Activated effector memory CD4-positive, alpha-beta T cell treated with Interleukin-2 at 50 U/mL for 16 hours (primary cell): ENCODE measurements around the gene CTXND1.

Experiments
- DNase-seq: peaks from one replicate; pipeline ENCODE4 v3.0.0-alpha.2; 2020

The CTXND1 gene

GRCh38 chr15:80180468-80180867, 71.5 kb downstream of the CTXND1 start:
- DNase-seq = no peak

DNA sequence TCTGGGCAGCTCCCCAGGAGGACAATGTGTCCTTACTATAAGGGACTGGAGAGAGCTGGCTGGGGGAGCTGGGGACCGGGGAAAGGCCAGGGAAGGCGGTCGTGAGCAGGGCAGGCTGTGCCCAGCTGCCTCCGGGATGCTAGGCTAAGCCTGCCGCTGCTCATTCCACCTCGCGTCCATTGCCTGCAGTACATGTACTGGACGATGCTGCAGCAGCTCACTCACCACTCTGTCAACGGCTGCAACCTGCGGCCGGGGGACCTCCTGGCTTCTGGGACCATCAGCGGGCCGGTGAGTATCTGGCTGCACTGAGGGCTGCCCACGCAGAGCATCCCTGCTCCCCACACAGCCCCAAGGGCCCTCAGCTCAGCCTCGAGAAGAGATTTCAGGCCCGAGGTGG, 72.1 kb downstream of the CTXND1 start:
- DNase-seq = no peak

DNA sequence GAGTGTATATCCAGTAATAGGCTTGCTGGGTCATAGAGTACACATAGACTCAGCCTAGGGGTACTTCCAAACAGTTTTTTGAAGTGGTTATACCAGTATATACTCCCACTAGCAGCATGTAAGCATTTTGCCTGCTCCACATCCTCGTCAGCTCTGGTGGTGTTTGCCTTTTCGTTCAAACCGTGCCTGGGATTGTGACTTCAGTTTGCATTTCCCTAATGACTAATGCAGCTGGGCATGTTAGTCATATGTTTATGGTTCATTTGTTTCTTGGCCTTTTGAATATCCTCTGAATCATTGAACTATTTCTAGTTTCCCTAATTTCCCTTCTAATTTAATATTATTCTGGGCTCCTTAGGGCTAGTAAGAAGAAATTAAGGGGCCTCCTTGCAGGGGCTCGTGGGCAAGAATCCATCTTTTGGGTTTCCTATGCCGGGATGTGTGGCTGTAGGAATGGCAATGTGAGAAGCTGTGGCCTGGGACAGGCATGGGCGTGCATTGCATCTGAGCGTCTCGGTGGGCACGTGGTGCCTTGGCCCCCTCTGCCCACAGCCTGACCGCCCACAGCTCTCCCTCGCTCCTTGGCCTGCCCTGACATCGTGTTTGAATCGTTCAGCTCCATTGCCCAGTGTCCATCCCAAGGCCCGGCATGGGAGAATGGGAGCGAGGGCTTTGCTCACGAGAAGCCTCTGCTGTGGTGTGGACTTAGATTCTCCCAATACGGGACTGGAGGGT, 72.8 kb downstream of the CTXND1 start:
- DNase-seq = no peak

GRCh38 chr15:80177156-80177555, 74.9 kb downstream of the CTXND1 start:
- DNase-seq = no peak

GRCh38 chr15:80176443-80176842, 75.6 kb downstream of the CTXND1 start:
- no peak for DNase-seq

GRCh38 chr15:80175436-80175835, 76.6 kb downstream of the CTXND1 start:
- no peak for DNase-seq

DNA sequence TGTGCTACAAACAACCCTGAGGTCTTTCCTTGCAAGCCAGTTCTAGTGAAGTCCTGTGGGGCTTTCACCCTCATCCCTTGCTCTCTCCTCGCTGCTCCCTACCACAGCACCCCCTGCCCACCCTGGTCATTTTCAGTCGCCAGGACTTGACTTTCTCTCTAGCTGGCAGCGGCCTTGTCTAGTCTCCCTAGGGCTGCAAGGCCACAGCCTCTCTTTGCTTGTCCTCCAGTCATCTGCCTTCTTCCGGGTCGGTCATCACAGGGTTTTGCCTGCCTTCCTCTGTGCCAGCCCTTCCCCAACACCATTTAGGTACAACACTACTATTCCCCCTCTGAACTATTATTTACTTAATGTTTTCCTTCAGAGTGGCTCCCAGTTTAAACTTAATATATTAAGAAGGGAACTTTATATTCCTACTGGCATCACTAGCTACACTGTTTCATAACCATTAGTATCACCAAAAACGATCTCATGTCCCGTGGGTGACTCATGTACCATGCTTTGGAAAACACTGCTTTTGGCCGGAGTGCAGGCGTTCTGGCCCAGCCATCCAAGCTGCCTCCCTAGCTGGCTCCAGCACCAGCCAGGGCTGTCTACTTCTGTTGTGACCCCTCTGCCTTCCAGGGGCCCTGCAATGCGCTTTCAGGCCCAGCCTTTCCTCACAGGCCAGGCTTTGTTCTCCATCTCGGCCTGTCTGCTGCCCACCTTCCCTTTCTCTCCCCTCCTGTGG, 77.8 kb downstream of the CTXND1 start:
- DNase-seq = no peak

DNA sequence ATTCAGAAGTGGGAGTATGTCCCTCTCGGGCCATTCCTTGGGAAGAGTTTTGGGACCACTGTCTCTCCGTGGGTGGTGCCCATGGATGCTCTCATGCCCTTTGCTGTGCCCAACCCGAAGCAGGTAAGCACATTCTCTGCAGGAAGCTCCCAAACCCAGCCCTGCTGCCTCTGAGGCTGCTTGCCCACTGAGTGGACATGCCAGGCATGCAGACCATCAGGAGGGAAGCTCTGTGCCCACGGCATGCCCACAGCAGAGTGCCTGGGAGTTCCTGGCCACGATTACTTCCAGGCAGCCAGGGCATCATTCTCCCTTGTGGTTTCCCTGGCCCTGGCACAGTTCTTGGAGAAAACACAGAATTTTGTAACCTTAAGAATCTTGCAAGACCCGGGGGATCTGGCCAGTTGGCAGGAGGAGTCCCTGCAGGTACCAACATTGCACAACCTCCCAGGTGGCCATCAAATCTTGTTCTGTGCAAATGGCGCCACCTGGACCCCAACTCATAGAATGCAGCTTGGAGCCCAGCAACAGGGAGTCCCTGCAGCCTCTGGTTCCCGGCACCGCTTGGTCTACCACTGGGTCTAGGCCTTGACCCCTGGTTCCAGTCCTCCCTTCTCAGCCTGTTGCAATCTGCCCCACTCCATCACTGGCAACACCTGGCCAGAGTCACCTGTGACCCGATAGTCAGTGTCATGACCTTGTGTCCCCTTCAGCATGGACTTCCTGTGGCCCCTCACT, 78.8 kb downstream of the CTXND1 start:
- peak; percentile 53 for DNase-seq

DNA sequence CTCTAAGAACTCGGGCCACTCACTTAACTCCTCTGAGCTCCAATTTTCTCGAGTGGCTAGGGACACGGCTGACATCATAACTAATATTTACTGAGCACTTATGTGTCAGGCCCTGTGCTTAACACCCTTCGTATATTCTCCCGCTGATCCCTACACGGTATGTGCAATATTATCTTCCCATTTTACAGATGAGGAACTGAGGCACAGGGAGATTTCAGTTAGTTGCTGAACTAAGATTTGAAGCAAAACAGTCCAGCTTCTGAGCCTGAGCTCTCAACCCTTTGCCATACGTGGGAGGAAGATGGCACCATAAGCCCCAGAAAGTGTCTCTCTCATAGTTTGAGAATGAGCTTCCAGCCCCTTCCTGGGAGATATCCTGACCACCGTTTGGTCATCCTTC, 79.6 kb downstream of the CTXND1 start:
- no peak for DNase-seq

- no peak for DNase-seq
Measured at GRCh38 chr15:80171787-80172186, 80.2 kb downstream of the CTXND1 start.

GRCh38 chr15:80170596-80170995, 81.4 kb downstream of the CTXND1 start:
- no peak for DNase-seq

- no peak for DNase-seq
Measured at GRCh38 chr15:80169768-80170357, 82.2 kb downstream of the CTXND1 start.

GRCh38 chr15:80168421-80168820, 83.6 kb downstream of the CTXND1 start:
- DNase-seq = no peak

- no peak for DNase-seq
Measured at GRCh38 chr15:80167936-80168335, 84.1 kb downstream of the CTXND1 start.

GRCh38 chr15:80163897-80164296, 88.1 kb downstream of the CTXND1 start:
- DNase-seq = no peak

- no peak for DNase-seq
Measured at GRCh38 chr15:80163217-80163616, 88.8 kb downstream of the CTXND1 start.

GRCh38 chr15:80162059-80162554, 89.9 kb downstream of the CTXND1 start:
- no peak for DNase-seq

GRCh38 chr15:80161468-80162016, 90.5 kb downstream of the CTXND1 start:
- DNase-seq = no peak

DNA sequence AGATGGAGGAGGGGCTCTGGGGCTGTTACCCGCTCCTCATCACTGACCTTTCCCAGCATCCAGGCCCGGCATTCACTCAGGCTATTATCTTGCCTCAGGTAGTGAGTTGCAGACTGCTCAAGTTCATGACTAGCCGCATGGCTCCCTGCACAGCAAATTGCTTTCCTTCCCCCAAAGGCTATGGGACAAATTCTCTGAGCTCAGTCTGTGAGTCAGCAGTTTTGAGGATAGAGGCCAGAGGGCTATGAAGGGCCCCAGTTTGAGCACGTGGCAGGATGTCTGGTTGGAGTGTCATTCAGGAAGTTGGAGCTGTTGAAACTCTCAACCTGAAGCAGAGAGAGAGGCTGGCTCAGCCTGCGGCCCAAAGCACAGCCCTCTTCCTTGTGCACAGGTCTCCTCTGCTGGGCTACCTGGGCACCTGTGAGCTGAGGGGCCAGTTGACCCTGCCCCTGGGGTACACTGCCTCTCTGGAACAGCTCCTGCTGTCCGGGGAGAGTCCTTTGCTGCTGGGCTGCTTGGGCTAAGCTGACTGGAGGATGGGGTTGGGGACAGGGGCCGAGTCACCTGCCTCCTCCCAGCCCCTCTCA, 91.3 kb downstream of the CTXND1 start:
- peak; percentile 16 for DNase-seq

DNA sequence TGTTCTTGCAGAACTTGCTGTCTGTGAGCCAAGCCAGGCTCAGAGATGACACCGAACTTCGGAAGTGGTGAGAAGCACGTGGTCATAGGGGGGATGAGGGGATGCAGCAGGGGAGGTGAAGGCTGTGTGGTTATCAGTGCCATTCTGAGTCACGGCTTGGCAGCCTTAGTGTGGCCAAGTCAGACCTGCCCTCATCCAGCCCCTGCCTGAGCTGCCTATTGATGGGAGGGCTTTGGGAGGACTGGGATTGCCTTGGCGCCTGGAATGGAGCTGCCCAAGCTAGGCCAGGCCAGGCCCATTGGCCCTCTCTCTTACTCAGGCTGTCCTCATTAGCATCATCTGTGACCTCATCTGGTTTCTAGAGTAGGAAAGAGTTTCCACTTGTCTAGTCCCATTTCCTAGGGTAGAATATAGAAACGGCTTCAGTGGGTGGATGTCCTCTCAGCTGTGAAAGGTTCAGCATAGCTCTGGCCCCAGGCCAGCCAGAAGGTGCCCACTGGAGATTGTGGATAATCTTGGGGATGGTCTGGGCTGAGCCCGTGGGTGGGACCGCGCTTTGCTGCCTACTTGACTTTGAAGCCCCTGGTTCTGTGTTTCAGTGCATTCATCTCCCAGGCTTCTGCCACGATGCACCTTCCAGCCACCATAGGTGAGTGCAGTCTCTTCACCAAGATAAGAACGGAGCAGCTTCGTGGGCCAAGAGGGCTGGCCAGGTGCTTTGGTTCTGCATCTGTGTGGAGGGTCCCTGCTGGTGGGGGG, 92.0 kb downstream of the CTXND1 start:
- DNase-seq = no peak

DNA sequence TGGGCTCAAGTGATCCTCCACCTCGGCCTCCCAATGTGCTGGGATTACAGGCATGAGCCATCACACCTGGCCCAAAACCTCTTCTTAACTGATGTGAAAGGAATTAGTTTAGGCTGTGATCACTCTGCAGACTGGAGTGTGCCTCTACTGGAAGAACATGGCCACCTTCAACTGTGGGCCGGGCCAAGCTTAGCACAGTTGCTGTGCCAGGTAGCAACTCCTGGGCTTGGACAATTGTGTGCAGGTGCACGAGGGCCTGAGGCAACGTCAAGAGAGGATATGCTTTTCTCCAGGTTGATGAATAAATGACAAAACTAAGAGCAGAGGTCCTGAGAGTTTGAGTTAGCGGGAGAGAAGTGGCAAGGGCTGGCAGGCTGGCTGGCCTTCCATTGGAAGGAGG, 92.7 kb downstream of the CTXND1 start:
- no peak for DNase-seq

GRCh38 chr15:80157215-80157614, 94.8 kb downstream of the CTXND1 start:
- DNase-seq = no peak
